Neural cell (in vitro differentiated cells): ENCODE data around the gene RPIA. TPM values are rescaled to one million over a fixed set of nuclear protein-coding genes. Genes with fewer than 3 reads are reported as not detected.

Experiments
- H2AFZ ChIP-seq: fragments of 200-600, 300-800 bp; sonication (generic), shearing (Covaris generic); 2 replicates; pipeline ENCODE4 v1.6.0; 2014; ENCODE audit warnings: low read depth, mild to moderate bottlenecking, antibody characterized with exemption, low read length, moderate library complexity
- H3F3A ChIP-seq: fragments of 200-600 bp; shearing (Covaris generic); 2 replicates; pipeline ENCODE4 v1.6.1; 2016; ENCODE audit warnings: mild to moderate bottlenecking, moderate library complexity, mixed read lengths, antibody characterized with exemption, low read length; ENCODE audit not compliant: insufficient read depth, poor library complexity, severe bottlenecking
- H3K27ac ChIP-seq: fragments of 200-600, 300-800 bp; sonication (generic), shearing (Covaris generic); 2 replicates; pipeline ENCODE4 v1.5.1; 2014; ENCODE audit warnings: mild to moderate bottlenecking, low read length, moderate library complexity
- H3K27me3 ChIP-seq: fragments of 300-800, 200-600 bp; sonication (generic), shearing (Covaris generic); 2 replicates; pipeline ENCODE4 v1.6.0; 2014; ENCODE audit warnings: mild to moderate bottlenecking, low read depth, low read length, moderate library complexity; ENCODE audit not compliant: insufficient read depth
- H3K36me3 ChIP-seq: fragments of 300-800, 200-600 bp; sonication (generic), shearing (Covaris generic); 2 replicates; pipeline ENCODE4 v1.5.1; 2014; ENCODE audit warnings: mild to moderate bottlenecking, antibody characterized with exemption, low read length, moderate library complexity; ENCODE audit not compliant: insufficient read depth
- H3K4me2 ChIP-seq: fragments of 300-800, 200-600 bp; sonication (generic), shearing (Covaris generic); 2 replicates; pipeline ENCODE4 v1.6.0; 2014; ENCODE audit warnings: mild to moderate bottlenecking, low read length
- H3K4me3 ChIP-seq: fragments of 300-800, 200-600 bp; sonication (generic), shearing (Covaris generic); 2 replicates; pipeline ENCODE4 v1.5.1; 2014; ENCODE audit warnings: mild to moderate bottlenecking, low read length, moderate library complexity
- H3K79me2 ChIP-seq: fragments of 200-600 bp; shearing (Covaris generic); replicated peaks from 2 replicates; pipeline ENCODE4 v1.6.0; 2014; ENCODE audit warnings: mild to moderate bottlenecking, low read length, moderate library complexity; ENCODE audit not compliant: insufficient read depth
- H3K9ac ChIP-seq: fragments of 300-800, 200-600 bp; sonication (generic), shearing (Covaris generic); 2 replicates; pipeline ENCODE4 v1.6.1; 2016; ENCODE audit warnings: mild to moderate bottlenecking, low read length, mixed read lengths
- H3K9me2 ChIP-seq: fragments of 200-600 bp; shearing (Covaris generic); 2 replicates; pipeline ENCODE4 v1.6.1; 2016; ENCODE audit warnings: mild to moderate bottlenecking, low read length, mixed read lengths; ENCODE audit not compliant: insufficient read depth
- H3K9me3 ChIP-seq: fragments of 200-600, 300-800 bp; sonication (generic), shearing (Covaris generic); 2 replicates; pipeline ENCODE4 v1.6.1; 2016; ENCODE audit warnings: mild to moderate bottlenecking, mixed run types, low read length, moderate library complexity, mixed read lengths
- H4K20me1 ChIP-seq: fragments of 200-600 bp; shearing (Covaris generic); 2 replicates; pipeline ENCODE4 v1.6.1; 2016; ENCODE audit warnings: mild to moderate bottlenecking, mixed run types; ENCODE audit not compliant: insufficient read depth
- CTCF ChIP-seq: fragments of 450-650 bp; IDR thresholded peaks from 2 replicates; pipeline ENCODE4 v1.5.1; 2014; ENCODE audit warnings: antibody characterized with exemption, mild to moderate bottlenecking, moderate library complexity; ENCODE audit not compliant: poor library complexity, severe bottlenecking
- EP300 ChIP-seq: fragments of 450-650 bp; conservative IDR thresholded peaks from 2 replicates; pipeline ENCODE4 v1.6.1; 2014; ENCODE audit warnings: antibody characterized with exemption, mild to moderate bottlenecking, moderate library complexity; ENCODE audit not compliant: poor library complexity, severe bottlenecking
- EZH2 ChIP-seq: fragments of 200-600, 300-800 bp; shearing (Covaris generic), sonication (generic); IDR thresholded peaks from 2 replicates; pipeline ENCODE4 v1.6.1; 2014; ENCODE audit warnings: antibody characterized with exemption, low read length, borderline replicate concordance, mild to moderate bottlenecking; ENCODE audit not compliant: insufficient read depth, poor library complexity, severe bottlenecking
- MXI1 ChIP-seq: fragments of 450-650 bp; conservative IDR thresholded peaks from 2 replicates; pipeline ENCODE4 v1.6.1; 2014; ENCODE audit warnings: antibody characterized with exemption, mild to moderate bottlenecking; ENCODE audit not compliant: poor library complexity, severe bottlenecking
- POLR2AphosphoS5 ChIP-seq: IDR thresholded peaks from 2 replicates; pipeline ENCODE4 v1.6.1; 2012
- RAD21 ChIP-seq: fragments of 450-650 bp; conservative IDR thresholded peaks from 2 replicates; pipeline ENCODE4 v1.6.1; 2014; ENCODE audit warnings: antibody characterized with exemption, mild to moderate bottlenecking, moderate library complexity
- REST ChIP-seq: IDR thresholded peaks from 2 replicates; pipeline ENCODE4 v1.6.1; 2012; ENCODE audit warnings: borderline replicate concordance
- SMC3 ChIP-seq: fragments of 450-650 bp; conservative IDR thresholded peaks from 2 replicates; pipeline ENCODE4 v1.6.1; 2014; ENCODE audit warnings: antibody characterized with exemption, mild to moderate bottlenecking, moderate library complexity; ENCODE audit not compliant: poor library complexity
- TAF1 ChIP-seq: IDR thresholded peaks from 2 replicates; pipeline ENCODE4 v1.6.1; 2012; ENCODE audit warnings: low read depth
- polyA plus RNA-seq: library from polyadenylated mRNA; depleted of rRNA; stranded (reverse); fragments of >200 nt; gene quantifications from 2 replicates; pipeline ENCODE4 v1.2.3, GENCODE V29; 2014

The RPIA gene
- polyA plus RNA-seq, 1 donor from 2014 or later = 9.7 TPM

GRCh38 chr2:88737385-88737784 is 45.9 kb downstream of the RPIA start:
- no peak overlapping the region for H3K4me3 ChIP-seq
- H3K27ac ChIP-seq = no peak overlapping the region

GRCh38 chr2:88738271-88738670 is 46.8 kb downstream of the RPIA start:
- H3K9ac ChIP-seq = no peak overlapping the region
- no peaks in the 10 kb centered on the region for H3F3A ChIP-seq
- no peak overlapping the region for H2AFZ ChIP-seq
- H3K27me3 ChIP-seq = no peaks in the 10 kb centered on the region
- H3K9me3 ChIP-seq = no peaks in the 10 kb centered on the region
- no peak overlapping the region for H3K27ac ChIP-seq
- H3K79me2 ChIP-seq = no peaks in the 10 kb centered on the region
- no peak overlapping the region for H3K4me2 ChIP-seq
- H3K4me3 ChIP-seq = no peak overlapping the region
- no peaks in the 10 kb centered on the region for H3K36me3 ChIP-seq
- H4K20me1 ChIP-seq = no peaks in the 10 kb centered on the region
- no peaks in the 10 kb centered on the region for H3K9me2 ChIP-seq
- TF ChIP-seq EZH2 (no peak), MXI1 (no peak), SMC3 (no peak), CTCF (no peak), EP300 (no peak), REST (no peak)

More at GRCh38 chr2:88737385-88737784, 45.9 kb downstream of the RPIA start:
- Histone ChIP-seq H3K4me2 (no peak overlapping the region), H3K9me3 (no peaks in the 10 kb centered on the region), H3K79me2 (no peaks in the 10 kb centered on the region), H3K9ac (no peak overlapping the region), H3K36me3 (no peaks in the 10 kb centered on the region), H4K20me1 (no peaks in the 10 kb centered on the region), H3K27me3 (no peaks in the 10 kb centered on the region), H3K9me2 (no peaks in the 10 kb centered on the region), H3F3A (no peaks in the 10 kb centered on the region), H2AFZ (no peak overlapping the region)
- TF ChIP-seq RAD21 (no peak), REST (no peak), EZH2 (no peak), TAF1 (no peak), MXI1 (no peak), EP300 (no peak), SMC3 (no peak), POLR2AphosphoS5 (no peak), CTCF (no peak)
